Activated CD8-positive, alpha-beta T cell treated with anti-CD3 and anti-CD28 coated beads for 36 hours (primary cell): ENCODE data around the gene TSC22D3. TPM values are rescaled to one million over a fixed set of nuclear protein-coding genes. Genes with fewer than 3 reads are reported as not detected.
"Not testable (repeated sequence)": the region's sequence is repeated elsewhere in the genome, so short reads cannot be mapped to it uniquely, and the experiment has no call there.

ENCODE experiments used
- ATAC-seq: fragments of 200-7000 bp; cut with Tn5 transposase; one replicate; pipeline ENCODE4 v1.10.0; 2021; ENCODE audit warnings: mild to moderate bottlenecking, moderate library complexity
- CTCF ChIA-PET: fragments of 350-600 bp; sonication (Branson Sonifier 250); formaldehyde crosslinking; loops from one replicate; lab custom pipeline; 2021; ENCODE audit warnings: antibody characterized with exemption; lab: Charles Lee
- POLR2A ChIA-PET: fragments of 350-600 bp; sonication (Branson Sonifier 250); formaldehyde crosslinking; loops from one replicate; lab custom pipeline; 2021; ENCODE audit warnings: antibody characterized with exemption; lab: Charles Lee
- DNase-seq: peaks from one replicate; pipeline ENCODE4 v3.0.0-alpha.2; 2020
- H3K27ac Mint-ChIP-seq: one replicate; pipeline ENCODE4 v1.8.0; 2021; ENCODE audit warnings: mild to moderate bottlenecking, mixed read lengths
- H3K27me3 Mint-ChIP-seq: one replicate; pipeline ENCODE4 v1.8.0; 2021; ENCODE audit warnings: mixed read lengths
- H3K36me3 Mint-ChIP-seq: one replicate; pipeline ENCODE4 v1.8.0; 2021; ENCODE audit warnings: low read depth, mixed read lengths
- H3K4me1 Mint-ChIP-seq: one replicate; pipeline ENCODE4 v1.8.0; 2021; ENCODE audit warnings: low read depth, mixed read lengths
- H3K4me3 Mint-ChIP-seq: one replicate; pipeline ENCODE4 v1.8.0; 2021; ENCODE audit warnings: mild to moderate bottlenecking, moderate library complexity, mixed read lengths
- H3K9me3 Mint-ChIP-seq: one replicate; pipeline ENCODE4 v1.8.0; 2021; ENCODE audit warnings: mixed read lengths
- intact Hi-C: fragments of 100-400 bp; cut with micrococcal nuclease; formaldehyde crosslinking; loops from one replicate; pipeline ENCODE4 v1.10.0; 2022
- total RNA-seq, 2 experiments: library from RNA; stranded (reverse); gene quantifications; one replicate each; pipeline ENCODE4 v1.2.3, GENCODE V29; 2021
- TF ChIP-seq, protein P1 (sequence below): fragments of 200-600 bp; IDR thresholded peaks from one replicate; pipeline ENCODE4 v1.8.0; 2022; ENCODE audit warnings: antibody characterized with exemption, mild to moderate bottlenecking

Gene TSC22D3
- total RNA-seq, 2 experiments from 2014 or later: 47.2 to 50.5 TPM

- peaks cover 13% of the 10 kb centered on the region for H3K4me1 Mint-ChIP-seq
- H3K9me3 Mint-ChIP-seq: no peaks in the 10 kb centered on the region
- no peaks in the 10 kb centered on the region for H3K27me3 Mint-ChIP-seq
- H3K27ac Mint-ChIP-seq: no peak overlapping the region
- peaks cover 1% of the 10 kb centered on the region for H3K36me3 Mint-ChIP-seq
- TF ChIP-seq, protein P1, sequence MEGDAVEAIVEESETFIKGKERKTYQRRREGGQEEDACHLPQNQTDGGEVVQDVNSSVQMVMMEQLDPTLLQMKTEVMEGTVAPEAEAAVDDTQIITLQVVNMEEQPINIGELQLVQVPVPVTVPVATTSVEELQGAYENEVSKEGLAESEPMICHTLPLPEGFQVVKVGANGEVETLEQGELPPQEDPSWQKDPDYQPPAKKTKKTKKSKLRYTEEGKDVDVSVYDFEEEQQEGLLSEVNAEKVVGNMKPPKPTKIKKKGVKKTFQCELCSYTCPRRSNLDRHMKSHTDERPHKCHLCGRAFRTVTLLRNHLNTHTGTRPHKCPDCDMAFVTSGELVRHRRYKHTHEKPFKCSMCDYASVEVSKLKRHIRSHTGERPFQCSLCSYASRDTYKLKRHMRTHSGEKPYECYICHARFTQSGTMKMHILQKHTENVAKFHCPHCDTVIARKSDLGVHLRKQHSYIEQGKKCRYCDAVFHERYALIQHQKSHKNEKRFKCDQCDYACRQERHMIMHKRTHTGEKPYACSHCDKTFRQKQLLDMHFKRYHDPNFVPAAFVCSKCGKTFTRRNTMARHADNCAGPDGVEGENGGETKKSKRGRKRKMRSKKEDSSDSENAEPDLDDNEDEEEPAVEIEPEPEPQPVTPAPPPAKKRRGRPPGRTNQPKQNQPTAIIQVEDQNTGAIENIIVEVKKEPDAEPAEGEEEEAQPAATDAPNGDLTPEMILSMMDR: no peak
- ATAC-seq (no peak), DNase-seq (no peak)
- intact Hi-C loops: no loop called here
- ChIA-PET POLR2A (no interaction called here), CTCF (interaction anchor here (1.8 to 2.9 kb wide), 3 partner anchors 10 to 108 kb away, joined by 4 to 21 read pairs (median 7); partner anchors contain the start of gene NCBP2L)
- H3K4me3 Mint-ChIP-seq: no peak overlapping the region
These were observed 106.3 kb downstream of the TSC22D3 start for GRCh38 chrX:107669261-107669660.

GRCh38 chrX:107668710-107669109 is 106.9 kb downstream of the TSC22D3 start:
- peaks cover 12% of the 10 kb centered on the region for H3K4me1 Mint-ChIP-seq
- DNase-seq, H3K27ac Mint-ChIP-seq, H3K9me3 Mint-ChIP-seq, POLR2A ChIA-PET, H3K27me3 Mint-ChIP-seq, intact Hi-C loops, H3K36me3 Mint-ChIP-seq, ATAC-seq, H3K4me3 Mint-ChIP-seq: not testable (repeated sequence)
- CTCF ChIA-PET: interaction anchor here (1.8 to 2.9 kb wide), 3 partner anchors 9 to 109 kb away, joined by 4 to 21 read pairs (median 7); partner anchors contain the start of gene NCBP2L

GRCh38 chrX:107667426-107667825 is 108.2 kb downstream of the TSC22D3 start:
- TF ChIP-seq, protein P1: no peak
- DNase-seq (no peak), ATAC-seq (no peak)
- Mint-ChIP-seq H3K36me3 (peaks cover 1% of the 10 kb centered on the region), H3K27me3 (no peaks in the 10 kb centered on the region), H3K9me3 (no peaks in the 10 kb centered on the region), H3K4me1 (peaks cover 2% of the 10 kb centered on the region), H3K4me3 (no peak overlapping the region), H3K27ac (no peak overlapping the region)
- intact Hi-C loops: no loop called here
- ChIA-PET CTCF (no interaction called here), POLR2A (no interaction called here)

DNA sequence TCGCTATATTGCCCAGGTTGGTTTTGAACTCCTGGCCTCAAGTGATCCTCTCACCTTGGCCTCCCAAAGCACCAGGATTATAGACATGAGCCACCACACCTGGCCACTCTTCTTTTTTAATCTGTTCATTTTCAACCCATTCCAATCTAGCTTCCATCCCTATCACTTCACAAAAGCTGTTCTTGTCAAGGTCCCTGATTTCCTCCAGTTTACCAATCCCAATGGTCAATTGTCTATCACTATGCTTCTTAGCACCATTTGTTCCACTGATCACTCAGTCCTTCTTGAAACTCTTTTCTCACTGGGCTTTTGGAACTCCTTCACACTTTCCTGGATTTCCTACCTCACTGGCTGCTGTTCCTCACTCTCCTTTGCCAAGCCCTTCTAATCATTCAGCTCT is 108.7 kb downstream of the TSC22D3 start:
- POLR2A ChIA-PET: no interaction called here

More for the DNA sequence above, 108.7 kb downstream of the TSC22D3 start:
- ATAC-seq (no peak), DNase-seq (no peak)
- Mint-ChIP-seq H3K9me3 (no peaks in the 10 kb centered on the region), H3K36me3 (peaks cover 1% of the 10 kb centered on the region), H3K4me1 (peaks cover 2% of the 10 kb centered on the region), H3K27ac (no peak overlapping the region), H3K4me3 (no peak overlapping the region), H3K27me3 (no peaks in the 10 kb centered on the region)
- intact Hi-C loops: no loop called here
- TF ChIP-seq, protein P1: no peak
- CTCF ChIA-PET: interaction anchor here (1.9 kb wide), 1 partner anchor 12 kb away, joined by 9 read pairs; no protein-coding TSS in a partner anchor

Other genes with a start within 250 kb of the TSC22D3 start
- gene PRPS1, start 147.3 kb downstream of the TSC22D3 start, total RNA-seq: 100 to 1,000 TPM; 122 to 131 TPM
- not detected for gene NCBP2L, start 1.9 kb upstream of the TSC22D3 start, total RNA-seq
- 1 to 10 TPM; 6.6 to 7.4 TPM for gene MID2, start 50.1 kb upstream of the TSC22D3 start, total RNA-seq
- not detected for gene TEX13B, start 206.6 kb upstream of the TSC22D3 start, total RNA-seq